MM.1S (cell line): Measurements from ENCODE around the gene CLTB.

Experiments used
- DNase-seq: peaks from one replicate; pipeline ENCODE4 v3.0.0-alpha.2; 2015
- H2AFZ ChIP-seq: fragments of 300-600 bp; sonication (generic); 2 replicates; pipeline ENCODE4 v1.6.0; 2016; ENCODE audit warnings: antibody characterized with exemption, low read length
- H3F3A ChIP-seq: fragments of 300-600 bp; sonication (generic); 2 replicates; pipeline ENCODE4 v1.6.1; 2016; ENCODE audit warnings: mild to moderate bottlenecking, antibody characterized with exemption, low read length, moderate library complexity, mixed read lengths; ENCODE audit not compliant: insufficient read depth
- H3K27ac ChIP-seq: fragments of 300-600 bp; sonication (generic); 2 replicates; pipeline ENCODE4 v1.5.1; 2016; ENCODE audit warnings: mild to moderate bottlenecking, low read length
- H3K27me3 ChIP-seq: fragments of 300-600 bp; sonication (generic); replicated peaks from 2 replicates; pipeline ENCODE4 v1.6.0; 2016; ENCODE audit warnings: low read length; ENCODE audit not compliant: insufficient read depth
- H3K36me3 ChIP-seq: fragments of 300-600 bp; sonication (generic); replicated peaks from 2 replicates; pipeline ENCODE4 v1.6.1; 2016; ENCODE audit warnings: mild to moderate bottlenecking, low read length, mixed read lengths; ENCODE audit not compliant: insufficient read depth
- H3K4me1 ChIP-seq: fragments of 300-600 bp; sonication (generic); 2 replicates; pipeline ENCODE4 v1.6.1; 2016; ENCODE audit warnings: low read length, mixed read lengths
- H3K4me2 ChIP-seq: fragments of 300-600 bp; sonication (generic); 2 replicates; pipeline ENCODE4 v1.6.0; 2016; ENCODE audit warnings: low read depth, low read length
- H3K4me3 ChIP-seq: fragments of 300-600 bp; sonication (generic); 2 replicates; pipeline ENCODE4 v1.5.1; 2016; ENCODE audit warnings: low read length, mixed read lengths
- H3K79me2 ChIP-seq: fragments of 300-600 bp; sonication (generic); 2 replicates; pipeline ENCODE4 v1.6.1; 2016; ENCODE audit warnings: mixed run types, low read length, mixed read lengths
- H3K9ac ChIP-seq: fragments of 300-600 bp; sonication (generic); 2 replicates; pipeline ENCODE4 v1.6.1; 2016; ENCODE audit warnings: low read length, mixed read lengths
- H3K9me2 ChIP-seq: fragments of 300-600 bp; sonication (generic); replicated peaks from 2 replicates; pipeline ENCODE4 v1.6.1; 2016; ENCODE audit warnings: mild to moderate bottlenecking, low read length, mixed read lengths; ENCODE audit not compliant: insufficient read depth
- H3K9me3 ChIP-seq: fragments of 300-600 bp; sonication (generic); replicated peaks from 2 replicates; pipeline ENCODE4 v1.6.1; 2016; ENCODE audit warnings: mild to moderate bottlenecking, low read length, mixed read lengths; ENCODE audit not compliant: insufficient read depth
- H4K20me1 ChIP-seq: fragments of 300-600 bp; sonication (generic); 2 replicates; pipeline ENCODE4 v1.6.1; 2016; ENCODE audit warnings: mild to moderate bottlenecking, low read length, moderate library complexity, mixed read lengths; ENCODE audit not compliant: insufficient read depth
- CTCF ChIP-seq: fragments of 300-600 bp; sonication (generic); IDR thresholded peaks from 2 replicates; pipeline ENCODE4 v1.5.1; 2016; ENCODE audit warnings: antibody characterized with exemption, low read length, mixed read lengths
- EZH2 ChIP-seq: fragments of 300-600 bp; sonication (generic); optimal IDR thresholded peaks from 2 replicates; pipeline ENCODE3; 2017; ENCODE audit warnings: low read depth, mild to moderate bottlenecking, antibody characterized with exemption, low read length, mixed read lengths
- EZH2phosphoT487 ChIP-seq: fragments of 300-600 bp; sonication (generic); IDR thresholded peaks from 2 replicates; pipeline ENCODE4 v1.6.1; 2018; ENCODE audit warnings: antibody characterized with exemption, low read length

Gene CLTB

GRCh38 chr5:176379881-176380280, 36.5 kb downstream of the CLTB start:
- H3K4me2 ChIP-seq, result no peak overlapping the region
- no peaks in the 10 kb centered on the region for H3K4me1 ChIP-seq
- DNase-seq, result no peak

GRCh38 chr5:176373100-176373818, 43.1 kb downstream of the CLTB start:
- H3K27me3 ChIP-seq, result 0 out of 2 replicates have a peak, but pooled peaks cover under 1% of the 10 kb centered on the region
- no peaks in the 10 kb centered on the region for H3K36me3 ChIP-seq

More at GRCh38 chr5:176379881-176380280, 36.5 kb downstream of the CLTB start:
- Histone ChIP-seq H3K27me3 (no peaks in the 10 kb centered on the region), H3K36me3 (peaks cover 3% of the 10 kb centered on the region; the same call in 1 of the 2 replicates), H2AFZ (no peak overlapping the region), H3K9ac (no peak overlapping the region), H4K20me1 (peaks cover 1% of the 10 kb centered on the region; the same call in 1 of the 2 replicates), H3K9me2 (no peaks in the 10 kb centered on the region), H3K79me2 (peaks cover 9% of the 10 kb centered on the region), H3K27ac (no peak overlapping the region), H3K9me3 (no peaks in the 10 kb centered on the region), H3K4me3 (no peak overlapping the region), H3F3A (0 out of 2 replicates have a peak, but pooled peaks cover 5% of the 10 kb centered on the region)
- TF ChIP-seq EZH2 (no peak), EZH2phosphoT487 (no peak), CTCF (no peak)

GRCh38 chr5:176371621-176372539, 44.5 kb downstream of the CLTB start:
- TF ChIP-seq EZH2, result no peak
- TF ChIP-seq CTCF, result no peak
- no peak for TF ChIP-seq EZH2phosphoT487
- DNase-seq, result no peak
- H3K4me3 ChIP-seq, result no peak overlapping the region
- peaks cover 13% of the 10 kb centered on the region; the same call in 1 of the 2 replicates for H3K27me3 ChIP-seq
- H3K4me1 ChIP-seq, result no peaks in the 10 kb centered on the region
- no peaks in the 10 kb centered on the region for H3K79me2 ChIP-seq
- H3K9ac ChIP-seq, result no peak overlapping the region
- no peaks in the 10 kb centered on the region for H3K9me2 ChIP-seq
- H3K27ac ChIP-seq, result no peak overlapping the region
- no peak overlapping the region for H3K4me2 ChIP-seq
- no peaks in the 10 kb centered on the region for H3K9me3 ChIP-seq
- no peaks in the 10 kb centered on the region for H3F3A ChIP-seq
- H3K36me3 ChIP-seq, result no peaks in the 10 kb centered on the region
- H2AFZ ChIP-seq, result no peak overlapping the region
- no peaks in the 10 kb centered on the region for H4K20me1 ChIP-seq

More at GRCh38 chr5:176373100-176373818, 43.1 kb downstream of the CLTB start:
- Histone ChIP-seq H3F3A (no peaks in the 10 kb centered on the region), H3K4me2 (no peak overlapping the region), H3K4me1 (no peaks in the 10 kb centered on the region), H2AFZ (no peak overlapping the region), H3K9me3 (no peaks in the 10 kb centered on the region), H3K79me2 (no peaks in the 10 kb centered on the region), H3K9ac (no peak overlapping the region), H3K4me3 (no peak overlapping the region), H4K20me1 (no peaks in the 10 kb centered on the region), H3K9me2 (no peaks in the 10 kb centered on the region), H3K27ac (no peak overlapping the region)
- TF ChIP-seq EZH2phosphoT487, result no peak
- TF ChIP-seq EZH2, result no peak
- TF ChIP-seq CTCF, result no peak
- DNase-seq, result no peak
